ENCODE data around the gene GRIK4. TPM values are rescaled to one million over a fixed set of nuclear protein-coding genes. Genes with fewer than 3 reads are reported as not detected.
A peak's percentile ranks its signal among the peaks of the same experiment; 100 is the strongest.

Gene GRIK4
- polyA plus RNA-seq, 1 of the 3 experiments (the other 2 are of a cell fraction): 0.03 TPM

DNA sequence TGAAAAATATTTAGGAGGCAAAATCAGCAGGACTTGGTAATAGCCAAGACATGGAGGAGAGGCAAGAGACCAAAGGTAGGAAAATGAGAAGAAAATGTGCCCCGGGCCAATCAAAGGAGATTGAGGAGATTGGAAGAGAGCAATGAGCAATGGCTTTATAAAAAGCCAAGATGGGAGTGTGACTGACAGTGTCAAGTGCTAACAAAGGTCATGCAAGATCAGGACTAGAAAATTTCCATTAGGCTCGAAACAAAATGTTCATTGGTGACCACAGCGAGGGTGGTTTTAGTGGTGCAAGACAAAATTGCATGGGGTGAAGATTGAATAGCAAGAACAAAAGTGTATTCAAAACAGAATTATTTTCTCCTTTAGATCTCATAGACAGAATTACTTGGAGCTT, 467.2 kb downstream of the GRIK4 start:
- Histone ChIP-seq H3K9me2 (no peaks in the 10 kb centered on the region), H3K9me3 (no peaks in the 10 kb centered on the region), H3K9ac (no peak overlapping the region), H2AFZ (ENCODE audit: low read depth) (no peak overlapping the region), H3K4me2 (no peak overlapping the region), H3K79me2 (ENCODE audit: insufficient read depth) (no peaks in the 10 kb centered on the region), H3F3A (replicated peaks; ENCODE audit: insufficient read depth) (no peaks in the 10 kb centered on the region), H3K36me3 (replicated peaks in 1 of 2; ENCODE audit: control insufficient read depth in 1 of 2, insufficient read depth in 2 of 2, low read length in 1 of 2) (no peaks in the 10 kb centered on the region), H3K4me3 (ENCODE audit: low read depth in 2 of 2, low read length in 1 of 2) (no peak overlapping the region), H3K27ac (ENCODE audit: low read depth in 2 of 2, low read length in 1 of 2) (no peak overlapping the region), H3K4me1 (ENCODE audit: control insufficient read depth in 1 of 2, insufficient read depth in 2 of 2, low read depth in 1 of 2, low read length in 1 of 2) (no peaks in the 10 kb centered on the region), H4K20me1 (ENCODE audit: insufficient read depth) (no peaks in the 10 kb centered on the region), H3K27me3 (ENCODE audit: insufficient read depth) (no peaks in the 10 kb centered on the region)
- ChIA-PET POLR2A (no interaction called here), CTCF (interaction anchor here (1.2 kb wide), 1 partner anchor 644 kb away, joined by 3 read pairs; no protein-coding TSS in a partner anchor)
- TF ChIP-seq JUND (IDR thresholded peaks at IDR 0.05) (no peak), POLR2AphosphoS5 (IDR thresholded peaks at IDR 0.05; ENCODE audit: low read depth, low read length) (no peak), SMC3 (IDR thresholded peaks at IDR 0.05; ENCODE audit: low read depth, low read length) (no peak), CHD2 (IDR thresholded peaks at IDR 0.05; ENCODE audit: low read length, partially characterized antibody) (no peak), SIN3A (IDR thresholded peaks at IDR 0.05; ENCODE audit: borderline replicate concordance, low read depth, low read length) (no peak), FOXJ3 (CRISPR knock-in tag; IDR thresholded peaks at IDR 0.05) (no peak)
- no peak for DNase-seq
- 38% methylated on average over 3 of the region's 3 CpGs for WGBS (ENCODE audit: low lambda C conversion rate)

DNA sequence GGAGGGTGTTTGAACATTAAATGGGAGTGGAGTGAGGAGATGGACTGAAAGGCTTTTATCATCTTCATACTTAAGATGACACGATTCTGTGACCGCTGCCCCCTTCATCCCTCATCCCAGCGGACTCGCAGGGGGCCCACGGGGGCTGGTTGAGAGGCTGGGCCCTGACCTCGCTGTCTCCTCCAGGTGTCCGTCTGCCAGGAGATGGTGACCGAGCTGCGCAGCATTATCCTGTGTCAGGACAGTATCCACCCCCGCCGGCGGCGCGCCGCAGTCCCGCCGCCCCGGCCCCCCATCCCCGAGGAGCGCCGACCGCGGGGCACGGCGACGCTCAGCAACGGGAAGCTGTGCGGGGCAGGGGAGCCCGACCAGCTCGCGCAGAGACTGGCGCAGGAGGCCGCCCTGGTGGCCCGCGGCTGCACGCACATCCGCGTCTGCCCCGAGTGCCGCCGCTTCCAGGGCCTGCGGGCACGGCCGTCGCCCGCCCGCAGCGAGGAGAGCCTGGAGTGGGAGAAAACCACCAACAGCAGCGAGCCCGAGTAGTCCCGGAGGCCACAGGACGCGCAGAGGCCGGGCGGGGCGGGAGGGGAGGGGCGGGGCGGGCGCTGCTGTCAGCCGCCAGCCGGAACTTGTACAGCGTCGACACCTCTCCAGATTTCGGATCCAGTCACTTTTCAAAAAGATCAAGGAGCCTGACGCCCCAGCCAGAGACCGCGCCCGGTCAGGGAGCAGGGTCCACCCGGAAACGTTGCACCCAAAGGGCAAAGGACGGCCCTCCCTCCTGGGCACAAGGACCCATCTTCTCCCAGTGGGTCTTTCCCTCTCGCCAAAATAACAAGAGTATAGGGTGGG, 474.4 kb downstream of the GRIK4 start:
- CTCF ChIA-PET: interaction anchor here (0.9 to 1.3 kb wide), 5 partner anchors 11 to 209 kb away, joined by 3 read pairs; no protein-coding TSS in a partner anchor

More for the DNA sequence above, 474.4 kb downstream of the GRIK4 start:
- Histone ChIP-seq H3K9me2 (no peaks in the 10 kb centered on the region), H3K27ac (ENCODE audit: low read depth in 2 of 2, low read length in 1 of 2) (no peak overlapping the region), H3K36me3 (replicated peaks in 1 of 2; ENCODE audit: control insufficient read depth in 1 of 2, insufficient read depth in 2 of 2, low read length in 1 of 2) (no peaks in the 10 kb centered on the region), H3F3A (replicated peaks; ENCODE audit: insufficient read depth) (no peaks in the 10 kb centered on the region), H3K4me2 (peak overlapping the region; percentile 78), H4K20me1 (ENCODE audit: insufficient read depth) (no peaks in the 10 kb centered on the region), H2AFZ (ENCODE audit: low read depth) (peak overlapping the region; percentile 63), H3K9ac (no peak overlapping the region), H3K4me1 (ENCODE audit: control insufficient read depth in 1 of 2, insufficient read depth in 2 of 2, low read depth in 1 of 2, low read length in 1 of 2) (peaks cover 0 to 5% of the 10 kb centered on the region in 2 experiments; a peak in 1 of 4 replicates), H3K4me3 (ENCODE audit: low read depth in 2 of 2, low read length in 1 of 2) (peak overlapping the region; percentile 43 to 55), H3K79me2 (ENCODE audit: insufficient read depth) (no peaks in the 10 kb centered on the region), H3K27me3 (ENCODE audit: insufficient read depth) (no peaks in the 10 kb centered on the region; the same call in 1 of the 2 replicates), H3K9me3 (no peaks in the 10 kb centered on the region)
- 9% methylated on average over 19 of the region's 72 CpGs for WGBS (ENCODE audit: low lambda C conversion rate)
- no peak for TF ChIP-seq SMC3 (IDR thresholded peaks at IDR 0.05; ENCODE audit: low read depth, low read length)
- no peak for TF ChIP-seq JUND (IDR thresholded peaks at IDR 0.05)
- TF ChIP-seq NRF1 (IDR thresholded peaks at IDR 0.05; ENCODE audit: low read depth, low read length): peak; percentile 16; the same call in 1 of the 2 replicates
- no peak for TF ChIP-seq EZH2phosphoT487 (IDR thresholded peaks at IDR 0.05; ENCODE audit: borderline replicate concordance, low read depth)
- TF ChIP-seq, protein P1, sequence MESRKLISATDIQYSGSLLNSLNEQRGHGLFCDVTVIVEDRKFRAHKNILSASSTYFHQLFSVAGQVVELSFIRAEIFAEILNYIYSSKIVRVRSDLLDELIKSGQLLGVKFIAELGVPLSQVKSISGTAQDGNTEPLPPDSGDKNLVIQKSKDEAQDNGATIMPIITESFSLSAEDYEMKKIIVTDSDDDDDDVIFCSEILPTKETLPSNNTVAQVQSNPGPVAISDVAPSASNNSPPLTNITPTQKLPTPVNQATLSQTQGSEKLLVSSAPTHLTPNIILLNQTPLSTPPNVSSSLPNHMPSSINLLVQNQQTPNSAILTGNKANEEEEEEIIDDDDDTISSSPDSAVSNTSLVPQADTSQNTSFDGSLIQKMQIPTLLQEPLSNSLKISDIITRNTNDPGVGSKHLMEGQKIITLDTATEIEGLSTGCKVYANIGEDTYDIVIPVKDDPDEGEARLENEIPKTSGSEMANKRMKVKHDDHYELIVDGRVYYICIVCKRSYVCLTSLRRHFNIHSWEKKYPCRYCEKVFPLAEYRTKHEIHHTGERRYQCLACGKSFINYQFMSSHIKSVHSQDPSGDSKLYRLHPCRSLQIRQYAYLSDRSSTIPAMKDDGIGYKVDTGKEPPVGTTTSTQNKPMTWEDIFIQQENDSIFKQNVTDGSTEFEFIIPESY (IDR thresholded peaks at IDR 0.05; ENCODE audit: borderline replicate concordance, low read depth): no peak
- TF ChIP-seq, protein P2, sequence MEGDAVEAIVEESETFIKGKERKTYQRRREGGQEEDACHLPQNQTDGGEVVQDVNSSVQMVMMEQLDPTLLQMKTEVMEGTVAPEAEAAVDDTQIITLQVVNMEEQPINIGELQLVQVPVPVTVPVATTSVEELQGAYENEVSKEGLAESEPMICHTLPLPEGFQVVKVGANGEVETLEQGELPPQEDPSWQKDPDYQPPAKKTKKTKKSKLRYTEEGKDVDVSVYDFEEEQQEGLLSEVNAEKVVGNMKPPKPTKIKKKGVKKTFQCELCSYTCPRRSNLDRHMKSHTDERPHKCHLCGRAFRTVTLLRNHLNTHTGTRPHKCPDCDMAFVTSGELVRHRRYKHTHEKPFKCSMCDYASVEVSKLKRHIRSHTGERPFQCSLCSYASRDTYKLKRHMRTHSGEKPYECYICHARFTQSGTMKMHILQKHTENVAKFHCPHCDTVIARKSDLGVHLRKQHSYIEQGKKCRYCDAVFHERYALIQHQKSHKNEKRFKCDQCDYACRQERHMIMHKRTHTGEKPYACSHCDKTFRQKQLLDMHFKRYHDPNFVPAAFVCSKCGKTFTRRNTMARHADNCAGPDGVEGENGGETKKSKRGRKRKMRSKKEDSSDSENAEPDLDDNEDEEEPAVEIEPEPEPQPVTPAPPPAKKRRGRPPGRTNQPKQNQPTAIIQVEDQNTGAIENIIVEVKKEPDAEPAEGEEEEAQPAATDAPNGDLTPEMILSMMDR (IDR thresholded peaks at IDR 0.05): peak; percentile 36; the same call in 1 of the 2 replicates
- TF ChIP-seq, protein P3, sequence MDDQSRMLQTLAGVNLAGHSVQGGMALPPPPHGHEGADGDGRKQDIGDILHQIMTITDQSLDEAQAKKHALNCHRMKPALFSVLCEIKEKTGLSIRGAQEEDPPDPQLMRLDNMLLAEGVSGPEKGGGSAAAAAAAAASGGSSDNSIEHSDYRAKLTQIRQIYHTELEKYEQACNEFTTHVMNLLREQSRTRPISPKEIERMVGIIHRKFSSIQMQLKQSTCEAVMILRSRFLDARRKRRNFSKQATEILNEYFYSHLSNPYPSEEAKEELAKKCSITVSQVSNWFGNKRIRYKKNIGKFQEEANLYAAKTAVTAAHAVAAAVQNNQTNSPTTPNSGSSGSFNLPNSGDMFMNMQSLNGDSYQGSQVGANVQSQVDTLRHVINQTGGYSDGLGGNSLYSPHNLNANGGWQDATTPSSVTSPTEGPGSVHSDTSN (IDR thresholded peaks at IDR 0.05): no peak
- TF ChIP-seq, protein P4, sequence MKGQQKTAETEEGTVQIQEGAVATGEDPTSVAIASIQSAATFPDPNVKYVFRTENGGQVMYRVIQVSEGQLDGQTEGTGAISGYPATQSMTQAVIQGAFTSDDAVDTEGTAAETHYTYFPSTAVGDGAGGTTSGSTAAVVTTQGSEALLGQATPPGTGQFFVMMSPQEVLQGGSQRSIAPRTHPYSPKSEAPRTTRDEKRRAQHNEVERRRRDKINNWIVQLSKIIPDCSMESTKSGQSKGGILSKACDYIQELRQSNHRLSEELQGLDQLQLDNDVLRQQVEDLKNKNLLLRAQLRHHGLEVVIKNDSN (IDR thresholded peaks at IDR 0.05; ENCODE audit: borderline replicate concordance, low read depth): no peak
- peak; percentile 4; the same call in 1 of the 2 replicates for TF ChIP-seq RAD21 (IDR thresholded peaks at IDR 0.05; ENCODE audit: low read length)
- TF ChIP-seq, protein P5, sequence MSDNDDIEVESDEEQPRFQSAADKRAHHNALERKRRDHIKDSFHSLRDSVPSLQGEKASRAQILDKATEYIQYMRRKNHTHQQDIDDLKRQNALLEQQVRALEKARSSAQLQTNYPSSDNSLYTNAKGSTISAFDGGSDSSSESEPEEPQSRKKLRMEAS (IDR thresholded peaks at IDR 0.05; ENCODE audit: low read depth): no peak
- no peak for TF ChIP-seq FOXJ3 (CRISPR knock-in tag; IDR thresholded peaks at IDR 0.05)
- no peak for TF ChIP-seq RCOR1 (IDR thresholded peaks at IDR 0.05; ENCODE audit: low read length)
- TF ChIP-seq MXI1 (IDR thresholded peaks at IDR 0.05; ENCODE audit: low read depth, low read length): no peak
- no peak for TF ChIP-seq YY1 (IDR thresholded peaks at IDR 0.05; ENCODE audit: low read depth)
- peak; percentile 88 for DNase-seq
- POLR2A ChIA-PET: no interaction called here

Measured in SK-N-SH (cell line).